Measurements from ENCODE around the gene RBMS3. TPM values are rescaled to one million over a fixed set of nuclear protein-coding genes. Genes with fewer than 3 reads are reported as not detected.

Gene RBMS3
- total RNA-seq, 1 donor, result 81.1 TPM

DNA sequence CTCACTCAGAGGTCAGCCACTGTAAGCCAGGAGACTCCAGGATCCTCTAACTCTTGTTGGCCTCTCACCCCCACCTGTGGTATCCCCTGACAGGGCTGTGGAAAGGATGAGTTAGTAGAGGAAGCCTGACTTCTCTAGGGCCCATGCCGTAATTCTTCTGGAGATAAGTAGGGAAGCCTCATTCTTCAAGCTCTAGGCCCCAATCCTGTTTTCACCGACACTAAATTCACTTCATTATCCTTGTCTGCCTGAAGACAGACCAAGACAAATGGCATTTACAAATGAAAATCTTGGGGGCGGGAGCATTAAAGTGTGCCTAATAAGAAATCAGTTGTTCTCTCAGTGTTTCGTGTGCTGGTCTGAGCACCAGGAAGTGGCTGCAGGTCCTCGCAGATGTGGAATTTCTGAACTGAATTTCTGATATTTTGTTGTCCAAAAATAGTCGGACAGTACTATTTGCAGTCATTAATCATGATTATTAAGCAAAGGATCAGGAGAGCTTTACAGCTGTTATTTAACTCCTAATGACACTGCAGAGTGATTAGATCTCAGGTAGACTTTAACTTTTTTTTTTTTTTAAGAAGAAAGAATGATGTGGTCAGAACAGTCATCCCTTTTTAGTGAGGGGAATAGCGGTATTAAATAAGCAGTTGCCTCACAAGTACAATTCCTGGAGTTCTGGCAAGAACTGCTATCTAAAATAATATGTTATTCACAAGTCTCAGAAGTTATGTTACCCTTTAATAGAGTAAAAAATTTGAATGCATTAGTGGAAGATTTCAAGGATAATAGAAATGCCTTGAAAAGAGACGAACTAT lies 58.4 kb downstream of the RBMS3 start:
- DNase-seq (ENCODE audit: insufficient read length, low spot score, missing footprints), result no peak
- no peak overlapping the region for H3K4me2 ChIP-seq (ENCODE audit: insufficient read depth, low read length)
- TF ChIP-seq, protein P1, sequence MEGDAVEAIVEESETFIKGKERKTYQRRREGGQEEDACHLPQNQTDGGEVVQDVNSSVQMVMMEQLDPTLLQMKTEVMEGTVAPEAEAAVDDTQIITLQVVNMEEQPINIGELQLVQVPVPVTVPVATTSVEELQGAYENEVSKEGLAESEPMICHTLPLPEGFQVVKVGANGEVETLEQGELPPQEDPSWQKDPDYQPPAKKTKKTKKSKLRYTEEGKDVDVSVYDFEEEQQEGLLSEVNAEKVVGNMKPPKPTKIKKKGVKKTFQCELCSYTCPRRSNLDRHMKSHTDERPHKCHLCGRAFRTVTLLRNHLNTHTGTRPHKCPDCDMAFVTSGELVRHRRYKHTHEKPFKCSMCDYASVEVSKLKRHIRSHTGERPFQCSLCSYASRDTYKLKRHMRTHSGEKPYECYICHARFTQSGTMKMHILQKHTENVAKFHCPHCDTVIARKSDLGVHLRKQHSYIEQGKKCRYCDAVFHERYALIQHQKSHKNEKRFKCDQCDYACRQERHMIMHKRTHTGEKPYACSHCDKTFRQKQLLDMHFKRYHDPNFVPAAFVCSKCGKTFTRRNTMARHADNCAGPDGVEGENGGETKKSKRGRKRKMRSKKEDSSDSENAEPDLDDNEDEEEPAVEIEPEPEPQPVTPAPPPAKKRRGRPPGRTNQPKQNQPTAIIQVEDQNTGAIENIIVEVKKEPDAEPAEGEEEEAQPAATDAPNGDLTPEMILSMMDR (IDR thresholded peaks at IDR 0.05; ENCODE audit: extremely low read depth, low read depth, low read length), result no peak

DNA sequence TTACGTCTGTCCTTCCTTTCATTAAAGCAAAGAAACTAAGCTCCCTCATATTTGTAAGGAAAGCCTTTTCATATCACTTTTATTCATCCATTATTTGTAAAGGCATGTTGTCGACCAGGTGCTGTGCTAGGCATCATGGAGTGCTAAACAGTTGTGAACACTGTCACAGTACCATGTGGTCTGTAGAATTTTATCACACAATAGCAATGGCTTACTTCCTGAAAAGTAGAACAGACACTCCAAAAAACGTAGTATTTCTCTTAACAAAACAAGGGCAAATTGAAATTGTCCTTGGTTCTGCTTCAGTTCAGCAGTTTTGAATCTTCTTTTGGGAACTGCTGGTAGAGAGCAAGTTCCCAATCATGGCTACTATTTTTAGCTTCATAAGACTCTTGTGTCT lies 63.3 kb downstream of the RBMS3 start:
- Histone ChIP-seq H3K4me2 (ENCODE audit: insufficient read depth, low read length) (no peak overlapping the region), H3K79me2 (ENCODE audit: insufficient read depth, low read length) (peaks cover 82% of the 10 kb centered on the region), H4K20me1 (ENCODE audit: insufficient read depth, low read length) (no peaks in the 10 kb centered on the region), H3K9me3 (ENCODE audit: low read depth, low read length) (no peaks in the 10 kb centered on the region), H3K27ac (ENCODE audit: low read depth, low read length) (no peak overlapping the region), H2AFZ (ENCODE audit: low read length) (no peak overlapping the region), H3K4me3 (ENCODE audit: insufficient read depth, low read length) (no peak overlapping the region), H3K4me1 (ENCODE audit: insufficient read depth, low read length) (peaks cover 24% of the 10 kb centered on the region), H3K27me3 (ENCODE audit: insufficient read depth, low read length) (no peaks in the 10 kb centered on the region), H3K36me3 (ENCODE audit: insufficient read depth, low read length) (no peaks in the 10 kb centered on the region)
- no peak for DNase-seq (ENCODE audit: insufficient read length, low spot score, missing footprints)
- TF ChIP-seq, protein P1 (IDR thresholded peaks at IDR 0.05; ENCODE audit: extremely low read depth, low read depth, low read length), result no peak

More for the DNA sequence above, 58.4 kb downstream of the RBMS3 start:
- H3K27me3 ChIP-seq (ENCODE audit: insufficient read depth, low read length), result no peaks in the 10 kb centered on the region
- H3K4me3 ChIP-seq (ENCODE audit: insufficient read depth, low read length), result no peak overlapping the region
- no peak overlapping the region for H3K27ac ChIP-seq (ENCODE audit: low read depth, low read length)
- H3K79me2 ChIP-seq (ENCODE audit: insufficient read depth, low read length), result peaks cover 77% of the 10 kb centered on the region
- H3K36me3 ChIP-seq (ENCODE audit: insufficient read depth, low read length), result no peaks in the 10 kb centered on the region
- no peaks in the 10 kb centered on the region for H4K20me1 ChIP-seq (ENCODE audit: insufficient read depth, low read length)
- no peaks in the 10 kb centered on the region for H3K9me3 ChIP-seq (ENCODE audit: low read depth, low read length)
- H2AFZ ChIP-seq (ENCODE audit: low read length), result no peak overlapping the region
- peaks cover 20% of the 10 kb centered on the region for H3K4me1 ChIP-seq (ENCODE audit: insufficient read depth, low read length)

DNA sequence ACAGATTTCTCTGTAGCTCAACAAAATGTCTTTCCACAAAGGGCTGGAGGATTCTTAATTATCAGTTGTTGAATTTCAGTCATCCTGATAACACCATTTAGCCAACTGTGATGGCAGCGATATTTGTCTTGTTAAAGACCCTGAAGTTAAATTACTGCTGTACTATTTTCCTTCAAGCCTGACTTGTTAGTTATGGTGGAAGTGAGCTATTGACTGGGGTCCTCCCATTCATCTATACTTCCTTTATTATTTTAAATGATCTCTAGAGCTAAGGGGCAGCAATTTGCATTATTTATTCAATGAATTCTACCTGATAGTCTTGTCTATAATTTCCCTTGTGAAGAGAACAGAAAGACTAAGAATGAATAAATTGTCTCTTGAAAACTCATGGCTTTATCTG lies 64.1 kb downstream of the RBMS3 start:
- DNase-seq (ENCODE audit: insufficient read length, low spot score, missing footprints), result no peak
- Histone ChIP-seq H3K79me2 (ENCODE audit: insufficient read depth, low read length) (peaks cover 80% of the 10 kb centered on the region), H3K36me3 (ENCODE audit: insufficient read depth, low read length) (no peaks in the 10 kb centered on the region), H4K20me1 (ENCODE audit: insufficient read depth, low read length) (no peaks in the 10 kb centered on the region), H3K4me3 (ENCODE audit: insufficient read depth, low read length) (no peak overlapping the region), H3K27me3 (ENCODE audit: insufficient read depth, low read length) (no peaks in the 10 kb centered on the region), H2AFZ (ENCODE audit: low read length) (no peak overlapping the region), H3K4me1 (ENCODE audit: insufficient read depth, low read length) (peaks cover 24% of the 10 kb centered on the region), H3K9me3 (ENCODE audit: low read depth, low read length) (no peaks in the 10 kb centered on the region), H3K4me2 (ENCODE audit: insufficient read depth, low read length) (no peak overlapping the region), H3K27ac (ENCODE audit: low read depth, low read length) (no peak overlapping the region)
- TF ChIP-seq, protein P1 (IDR thresholded peaks at IDR 0.05; ENCODE audit: extremely low read depth, low read depth, low read length), result no peak

DNA sequence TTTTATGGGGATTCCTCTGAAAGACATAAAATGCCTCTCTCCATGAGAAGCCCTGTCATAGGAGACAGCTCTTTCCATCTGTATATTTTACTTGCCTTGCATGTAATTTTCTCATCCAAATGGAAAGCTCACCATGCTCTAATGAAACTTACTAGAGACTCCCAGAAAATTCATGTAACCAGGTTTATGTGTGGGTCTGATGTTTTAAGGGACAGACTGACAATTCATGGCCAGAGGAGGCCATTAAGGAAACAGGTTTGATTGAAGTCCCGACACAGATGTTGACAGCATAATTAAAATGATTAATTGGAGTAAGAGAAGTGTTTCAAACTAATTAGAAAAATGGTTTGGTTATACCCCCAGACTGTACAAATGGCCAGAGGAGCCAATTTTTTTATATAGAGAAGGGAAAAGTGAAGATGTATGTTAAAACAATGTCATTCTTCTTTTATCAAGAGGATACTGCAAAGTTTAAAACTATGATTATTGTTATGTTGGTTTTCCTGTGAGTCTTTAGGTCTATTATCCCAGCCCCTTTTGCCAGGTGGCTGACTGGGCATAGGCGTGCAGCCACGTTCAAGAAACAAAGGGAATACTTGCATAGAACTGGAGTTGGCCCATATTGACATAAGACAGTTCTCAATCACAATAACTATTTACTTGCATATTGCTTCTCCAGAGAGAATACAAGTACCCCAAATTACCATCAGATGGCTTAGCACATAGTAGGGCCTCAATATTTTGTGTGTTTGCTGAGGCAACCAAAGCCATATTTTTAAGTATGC lies 64.8 kb downstream of the RBMS3 start:
- H3K9me3 ChIP-seq (ENCODE audit: low read depth, low read length), result no peaks in the 10 kb centered on the region
- no peaks in the 10 kb centered on the region for H3K27me3 ChIP-seq (ENCODE audit: insufficient read depth, low read length)
- no peak overlapping the region for H3K4me3 ChIP-seq (ENCODE audit: insufficient read depth, low read length)
- H2AFZ ChIP-seq (ENCODE audit: low read length), result no peak overlapping the region
- no peak for DNase-seq (ENCODE audit: insufficient read length, low spot score, missing footprints)
- TF ChIP-seq, protein P1 (IDR thresholded peaks at IDR 0.05; ENCODE audit: extremely low read depth, low read depth, low read length), result no peak
- H3K4me2 ChIP-seq (ENCODE audit: insufficient read depth, low read length), result no peak overlapping the region
- H3K27ac ChIP-seq (ENCODE audit: low read depth, low read length), result no peak overlapping the region
- H3K79me2 ChIP-seq (ENCODE audit: insufficient read depth, low read length), result peaks cover 79% of the 10 kb centered on the region
- H3K36me3 ChIP-seq (ENCODE audit: insufficient read depth, low read length), result no peaks in the 10 kb centered on the region
- no peaks in the 10 kb centered on the region for H4K20me1 ChIP-seq (ENCODE audit: insufficient read depth, low read length)
- H3K4me1 ChIP-seq (ENCODE audit: insufficient read depth, low read length), result peaks cover 24% of the 10 kb centered on the region

Measured in osteoblast (primary cell).